ENCODE data around the gene FLYWCH2. TPM values are rescaled to one million over a fixed set of nuclear protein-coding genes. Genes with fewer than 3 reads are reported as not detected.

Gene FLYWCH2, protein sequence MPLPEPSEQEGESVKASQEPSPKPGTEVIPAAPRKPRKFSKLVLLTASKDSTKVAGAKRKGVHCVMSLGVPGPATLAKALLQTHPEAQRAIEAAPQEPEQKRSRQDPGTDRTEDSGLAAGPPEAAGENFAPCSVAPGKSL
- 47.5 and 62.6 TPM in 2 replicates for total RNA-seq

DNA sequence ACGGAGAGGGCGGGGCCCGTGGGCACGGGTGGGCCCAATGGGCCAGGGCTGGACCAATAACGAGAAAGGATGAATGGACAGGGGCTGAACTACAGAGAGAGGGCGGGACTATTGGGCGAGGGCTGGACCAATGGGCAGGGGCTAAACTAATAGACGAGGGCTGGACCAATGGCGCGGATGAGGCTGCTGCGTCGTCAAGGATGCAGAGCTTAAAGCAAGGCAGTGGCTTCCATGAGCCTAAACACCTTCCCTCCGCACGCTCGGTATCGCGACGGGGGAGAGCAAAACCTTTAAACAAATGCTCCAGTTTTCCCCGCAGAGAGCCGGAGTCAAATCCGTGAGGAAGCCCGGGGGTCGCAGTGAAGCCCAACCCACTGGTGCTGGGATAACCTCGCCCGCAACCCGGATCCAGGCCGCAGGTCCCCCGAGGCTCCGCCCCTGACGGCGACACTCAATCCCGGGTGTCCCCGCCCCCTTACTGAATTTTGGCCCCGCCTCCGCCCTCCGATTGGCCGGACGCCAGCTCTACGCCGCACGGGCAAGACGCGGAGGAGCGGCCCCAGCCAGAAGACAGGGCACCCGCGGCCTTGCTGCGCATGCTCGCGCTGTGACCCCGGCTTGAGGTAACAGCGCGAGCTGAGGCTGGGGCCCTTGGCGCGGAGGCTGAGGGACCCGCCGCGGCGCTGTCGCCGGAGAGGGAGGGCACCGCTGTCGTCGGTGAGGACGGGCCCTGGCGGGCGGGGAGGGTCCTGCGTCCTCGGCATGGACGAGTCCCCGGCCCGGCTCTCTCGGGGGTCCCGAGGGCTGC lies at the start of gene FLYWCH2:
Gene FLYWCH2 (plus strand): TSS at position 566 of the 808 bp plus-strand sequence. CDS start 13,235 bp downstream, outside the sequence.

DNA sequence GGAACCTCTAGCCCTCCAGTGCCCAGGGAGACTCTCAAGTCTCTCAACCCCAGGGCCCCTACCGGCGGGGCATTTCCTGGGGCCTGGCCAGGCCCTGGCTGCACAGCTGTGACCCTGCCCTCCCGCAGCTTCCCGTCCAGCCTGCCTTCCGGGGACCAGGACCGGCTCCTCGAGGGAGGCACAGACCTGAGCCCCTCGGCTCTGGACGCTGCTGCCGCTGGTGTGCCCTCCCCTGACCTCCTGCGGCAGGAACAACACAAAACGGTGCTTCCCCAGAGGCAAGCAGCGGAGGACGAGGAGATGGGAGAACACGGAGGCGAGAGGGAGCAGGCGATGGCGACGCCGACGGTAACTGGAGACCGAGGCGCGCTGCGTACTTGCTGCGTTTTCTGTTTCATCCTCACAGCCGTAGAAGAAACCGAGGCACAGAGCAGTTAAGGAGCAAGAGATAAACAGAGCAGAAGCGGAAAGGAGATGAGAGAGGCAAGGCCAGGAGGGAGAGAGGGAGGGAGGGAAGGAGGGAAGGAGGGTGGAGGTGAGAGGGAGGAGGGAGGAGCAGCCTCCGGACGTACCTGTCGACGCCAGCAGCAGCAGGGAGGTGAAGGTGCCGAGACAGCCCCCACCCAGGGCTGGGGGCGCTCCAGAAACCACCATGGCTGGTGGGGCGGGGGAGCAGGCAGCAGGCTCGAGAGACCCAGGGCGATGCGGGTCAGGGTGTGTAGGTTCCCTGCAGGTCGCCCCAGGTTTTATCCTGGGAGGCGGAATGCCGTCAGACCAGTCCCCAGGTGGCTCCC lies 25.4 kb upstream of the FLYWCH2 start, which contains the start of gene PRSS22:
Gene PRSS22 (minus strand): TSS at position 720 of the 794 bp plus-strand sequence. CDS start 66 bp downstream, at position 654.

DNA sequence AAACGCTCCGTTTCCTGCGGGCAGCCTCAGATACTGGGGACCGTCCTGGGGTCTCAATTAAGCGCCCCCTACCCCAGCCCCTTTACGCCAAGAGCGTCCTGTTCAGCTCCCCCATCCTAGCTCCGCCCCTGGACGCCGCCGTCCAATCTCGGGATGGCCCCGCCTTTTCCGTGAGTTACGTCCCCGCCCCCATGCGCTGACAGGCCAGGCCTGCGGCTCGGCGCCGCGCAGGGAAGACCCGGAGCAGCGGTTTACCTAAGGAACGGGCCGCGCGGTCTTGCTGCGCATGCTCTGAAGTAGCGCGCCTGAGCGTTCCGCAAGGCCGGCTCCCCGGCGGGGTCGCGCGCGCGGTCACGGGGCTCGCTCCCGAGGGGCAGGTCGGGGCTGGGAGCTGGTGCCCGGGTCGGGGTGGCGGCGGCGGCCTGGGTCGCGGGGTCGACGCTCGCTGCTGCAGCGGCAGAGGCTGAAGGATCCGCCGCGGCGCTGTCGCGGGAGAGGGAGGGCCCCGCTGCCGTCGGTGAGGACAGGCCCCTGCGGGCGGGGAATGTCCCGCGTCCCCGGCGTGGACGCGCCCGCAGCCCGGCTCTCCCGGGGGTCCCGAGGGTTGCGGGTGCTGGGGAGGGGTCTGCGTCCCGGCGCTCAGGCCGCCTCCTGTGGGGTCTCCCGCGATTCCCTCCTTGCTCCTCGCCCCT lies 28.8 kb downstream of the FLYWCH2 start, which contains the start of gene FLYWCH1:
Gene FLYWCH1 (plus strand): TSS at position 294 of the 692 bp plus-strand sequence. CDS start 17,755 bp downstream, outside the sequence.

Other genes starting within 250 kb of the FLYWCH2 start
- gene KCTD5, start 200.7 kb upstream of the FLYWCH2 start, total RNA-seq, result 11.7 and 13.7 TPM in 2 replicates
- gene PRSS27, start 163.0 kb upstream of the FLYWCH2 start, total RNA-seq, result 0.69 and 1.1 TPM in 2 replicates
- 41.0 and 43.3 TPM in 2 replicates for gene SRRM2, start 130.6 kb upstream of the FLYWCH2 start, total RNA-seq
- 762 and 829 TPM in 2 replicates for gene ELOB, start 105.9 kb upstream of the FLYWCH2 start, total RNA-seq
- not detected in 2 replicates for gene PRSS33, start 95.7 kb upstream of the FLYWCH2 start, total RNA-seq
- gene PRSS41, start 84.7 kb upstream of the FLYWCH2 start, total RNA-seq, result not detected in 2 replicates
- gene PRSS21, start 66.0 kb upstream of the FLYWCH2 start, total RNA-seq, result 1.6 TPM in 1 of 2 replicates, not detected in the other
- gene ZG16B, start 52.9 kb upstream of the FLYWCH2 start, total RNA-seq, result 0.16 TPM in 1 of 2 replicates, not detected in the other
- gene PRSS22, start 25.0 kb upstream of the FLYWCH2 start, total RNA-seq, result not detected in 2 replicates
- gene FLYWCH1, start 28.7 kb downstream of the FLYWCH2 start, total RNA-seq, result 38.0 and 47.9 TPM in 2 replicates
- under 0.01 TPM in 1 of 2 replicates, not detected in the other for gene KREMEN2, start 81.1 kb downstream of the FLYWCH2 start, total RNA-seq
- 0.79 and 1.1 TPM in 2 replicates for gene PAQR4, start 86.1 kb downstream of the FLYWCH2 start, total RNA-seq
- gene PKMYT1, start 97.2 kb downstream of the FLYWCH2 start, total RNA-seq, result 1.1 TPM in 1 of 2 replicates, not detected in the other
- under 0.01 TPM in 1 of 2 replicates, not detected in the other for gene CLDN9, start 129.7 kb downstream of the FLYWCH2 start, total RNA-seq
- gene CLDN6, start 135.0 kb downstream of the FLYWCH2 start, total RNA-seq, result 0.09 and 0.16 TPM in 2 replicates
- 49.5 and 111 TPM in 2 replicates for gene TNFRSF12A, start 137.2 kb downstream of the FLYWCH2 start, total RNA-seq
- 16.8 and 30.7 TPM in 2 replicates for gene HCFC1R1, start 140.7 kb downstream of the FLYWCH2 start, total RNA-seq
- gene THOC6, start 140.8 kb downstream of the FLYWCH2 start, total RNA-seq, result 17.8 and 20.2 TPM in 2 replicates
- 0.17 and 0.32 TPM in 2 replicates for gene BICDL2, start 153.7 kb downstream of the FLYWCH2 start, total RNA-seq
- gene MMP25, start 163.3 kb downstream of the FLYWCH2 start, total RNA-seq, result under 0.01 TPM in 1 of 2 replicates, not detected in the other
- gene IL32, start 182.4 kb downstream of the FLYWCH2 start, total RNA-seq, result 2.7 and 5.2 TPM in 2 replicates
- not detected in 2 replicates for gene ZSCAN10, start 216.1 kb downstream of the FLYWCH2 start, total RNA-seq
- 12.1 and 14.3 TPM in 2 replicates for gene ZNF205, start 229.4 kb downstream of the FLYWCH2 start, total RNA-seq

Measured in bronchial smooth muscle cell (primary cell).